ENCODE results near the gene SUPT3H.

DNA sequence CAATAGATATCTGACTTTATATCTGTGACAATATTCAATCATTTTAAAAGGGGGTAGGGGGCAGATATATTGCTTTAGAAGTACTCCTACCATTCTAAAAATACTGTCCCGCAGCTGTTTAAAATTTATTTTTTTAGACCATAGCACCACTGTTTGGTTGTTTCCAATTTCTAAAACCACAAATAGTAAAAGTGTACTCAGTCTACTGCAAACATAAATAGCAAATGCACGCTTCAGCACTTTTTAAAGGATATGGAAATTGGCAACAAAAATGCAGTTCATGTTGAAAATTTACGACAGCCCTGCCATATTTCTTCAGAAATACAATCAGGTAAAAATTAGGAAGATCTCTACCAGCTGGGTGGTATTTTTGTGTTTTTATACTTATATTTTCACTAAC lies 181.6 kb downstream of the SUPT3H start:
- TF ChIP-seq POLR2A (IDR thresholded peaks at IDR 0.05) (no peak), EP300 (IDR thresholded peaks at IDR 0.05; ENCODE audit: low read depth) (no peak), POLR2AphosphoS5 (IDR thresholded peaks at IDR 0.05) (no peak)
- TF ChIP-seq, protein P1, sequence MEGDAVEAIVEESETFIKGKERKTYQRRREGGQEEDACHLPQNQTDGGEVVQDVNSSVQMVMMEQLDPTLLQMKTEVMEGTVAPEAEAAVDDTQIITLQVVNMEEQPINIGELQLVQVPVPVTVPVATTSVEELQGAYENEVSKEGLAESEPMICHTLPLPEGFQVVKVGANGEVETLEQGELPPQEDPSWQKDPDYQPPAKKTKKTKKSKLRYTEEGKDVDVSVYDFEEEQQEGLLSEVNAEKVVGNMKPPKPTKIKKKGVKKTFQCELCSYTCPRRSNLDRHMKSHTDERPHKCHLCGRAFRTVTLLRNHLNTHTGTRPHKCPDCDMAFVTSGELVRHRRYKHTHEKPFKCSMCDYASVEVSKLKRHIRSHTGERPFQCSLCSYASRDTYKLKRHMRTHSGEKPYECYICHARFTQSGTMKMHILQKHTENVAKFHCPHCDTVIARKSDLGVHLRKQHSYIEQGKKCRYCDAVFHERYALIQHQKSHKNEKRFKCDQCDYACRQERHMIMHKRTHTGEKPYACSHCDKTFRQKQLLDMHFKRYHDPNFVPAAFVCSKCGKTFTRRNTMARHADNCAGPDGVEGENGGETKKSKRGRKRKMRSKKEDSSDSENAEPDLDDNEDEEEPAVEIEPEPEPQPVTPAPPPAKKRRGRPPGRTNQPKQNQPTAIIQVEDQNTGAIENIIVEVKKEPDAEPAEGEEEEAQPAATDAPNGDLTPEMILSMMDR (IDR thresholded peaks at IDR 0.05) = no peak

Measured in transverse colon (tissue), 4 donors.